Activated CD4-positive, alpha-beta T cell treated with anti-CD3 and anti-CD28 coated beads, Interleukin-2, amount 50 U/mL, for 16 hours (primary cell): ENCODE data around the gene ASTL.

Experiments used
- DNase-seq: peaks from one replicate; pipeline ENCODE4 v3.0.0-alpha.2; 2020

Gene ASTL

DNA sequence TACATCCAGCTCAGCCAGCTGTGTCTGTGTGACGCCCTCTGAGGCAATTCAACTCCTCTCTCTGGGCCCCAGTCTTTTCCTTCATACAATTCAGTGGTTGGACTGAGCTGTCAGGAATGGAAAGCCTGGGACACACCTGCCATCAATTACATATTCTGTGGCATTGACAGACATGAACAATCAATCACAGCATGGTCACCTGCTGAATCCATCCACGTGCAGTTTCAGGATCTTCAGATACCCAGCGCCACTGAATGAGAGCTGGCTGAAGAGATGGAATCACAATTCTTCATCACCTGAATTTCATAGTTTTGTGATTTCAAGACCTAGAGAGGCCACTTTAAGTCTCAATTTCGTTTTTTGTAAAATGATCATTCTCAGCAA lies 27.1 kb downstream of the ASTL start:
- no peak for DNase-seq

DNA sequence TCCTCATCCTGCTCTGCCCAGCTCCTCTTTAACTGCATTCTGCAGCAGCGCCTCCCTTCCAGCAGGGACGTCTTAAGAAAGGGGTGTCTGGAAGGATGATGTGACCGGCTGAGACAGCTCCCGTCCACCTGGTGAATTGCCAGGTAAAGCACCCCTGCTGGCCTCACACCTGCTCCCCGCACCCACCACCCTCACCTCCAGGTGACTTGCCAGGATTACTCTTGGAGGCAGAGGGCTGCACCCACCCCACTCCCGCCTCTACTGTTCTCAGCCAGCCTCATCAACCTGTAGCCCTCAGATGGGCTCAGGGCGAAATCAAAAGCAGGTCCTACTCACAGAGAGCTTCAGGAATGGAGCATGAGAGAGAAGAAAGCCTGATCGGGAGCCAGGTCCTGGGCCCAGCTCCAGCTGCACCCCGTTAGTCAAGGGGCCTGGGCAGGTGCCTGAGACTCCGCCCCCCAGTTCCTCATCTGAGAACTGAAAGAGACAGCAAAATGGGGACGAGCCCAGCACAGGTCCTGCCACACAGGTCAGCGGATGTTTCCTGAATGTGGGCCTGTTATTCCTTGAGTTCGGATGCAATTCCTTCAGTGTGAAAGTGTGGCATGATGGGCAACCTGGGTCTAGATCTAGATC lies 27.6 kb downstream of the ASTL start:
- DNase-seq, result no peak

DNA sequence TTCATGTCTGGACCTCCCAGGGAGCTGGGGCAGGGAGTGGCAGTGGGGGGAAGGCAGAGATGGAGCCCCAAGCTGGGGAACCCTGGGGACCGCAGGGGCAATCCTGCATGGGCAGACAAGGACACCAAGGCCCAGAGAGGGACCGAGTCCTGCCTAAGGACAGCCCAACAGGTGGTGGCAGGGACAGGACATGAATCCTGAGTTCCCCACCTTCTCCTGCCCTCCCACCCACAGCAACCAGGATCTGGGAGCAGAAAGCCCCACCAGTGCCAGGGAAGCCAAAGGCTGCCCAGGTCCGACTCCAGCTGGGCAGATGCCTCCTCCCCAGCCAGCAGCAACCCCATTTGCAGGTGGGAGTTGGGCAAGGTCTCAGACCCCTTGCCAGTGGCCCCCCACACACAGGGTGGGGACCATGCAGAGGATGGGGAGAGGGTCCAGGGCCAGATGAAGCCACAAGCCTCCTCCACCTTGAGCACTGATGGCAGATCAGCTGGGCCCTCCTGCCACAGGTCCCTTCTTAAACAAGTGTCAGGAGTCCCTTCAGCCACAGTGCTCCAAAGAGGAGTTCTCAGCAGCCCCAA lies 28.3 kb downstream of the ASTL start:
- DNase-seq, result no peak

DNA sequence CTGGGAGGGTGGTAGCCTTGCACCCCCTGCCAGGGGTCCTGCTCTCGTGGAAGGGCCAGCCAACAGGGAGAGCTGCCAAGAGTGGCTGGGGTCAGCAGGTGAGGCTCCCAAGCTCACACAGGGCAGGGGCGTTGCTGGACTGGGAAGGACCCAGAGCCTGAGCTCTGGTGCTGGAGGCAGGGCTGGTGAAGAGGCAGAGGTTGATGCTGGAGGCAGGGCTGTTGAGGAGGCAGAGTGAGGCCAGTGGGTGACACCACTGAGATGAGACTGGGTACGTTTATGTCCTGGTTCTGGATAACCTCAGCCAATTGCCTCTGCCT lies 29.0 kb downstream of the ASTL start:
- DNase-seq, result no peak

DNA sequence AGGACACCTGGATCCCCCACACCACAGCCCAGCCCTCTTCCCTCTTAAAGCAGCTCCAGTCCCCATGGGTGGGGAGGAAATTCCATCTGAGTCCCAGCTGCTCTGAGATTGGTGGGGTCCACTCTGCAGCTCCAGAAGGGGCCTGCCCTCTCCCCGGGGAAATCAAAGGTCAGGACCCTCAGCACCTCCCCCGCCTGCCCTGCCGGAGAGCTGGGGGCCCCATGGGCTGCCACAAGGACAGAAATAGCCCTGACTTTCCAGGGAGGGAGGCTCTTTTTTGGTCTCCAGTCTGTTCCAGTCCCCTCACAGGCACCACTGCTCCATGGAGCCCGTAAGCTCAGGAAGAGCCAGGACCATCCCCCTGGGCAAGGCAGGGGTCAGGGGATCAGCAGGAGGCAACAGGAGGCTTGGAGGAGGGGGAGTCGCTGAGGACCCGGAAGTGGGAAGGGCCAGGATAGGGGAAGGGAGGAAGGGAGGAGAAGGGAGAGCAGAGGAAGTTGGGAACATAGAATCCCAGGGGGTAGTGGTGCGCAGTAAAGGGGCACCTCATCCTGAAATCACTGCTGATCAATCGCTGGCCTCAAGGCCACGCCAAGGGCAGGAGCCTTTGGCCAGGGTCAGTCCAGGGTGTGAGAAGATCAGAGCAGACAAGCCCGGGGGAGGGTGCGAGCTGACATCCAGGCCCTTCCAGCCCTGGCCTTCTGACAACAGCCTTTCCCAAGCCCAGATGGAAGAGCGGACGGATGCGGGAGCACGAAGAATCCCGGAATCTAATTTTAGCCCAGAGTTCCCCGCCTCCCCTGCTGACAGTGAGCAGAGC lies 29.6 kb downstream of the ASTL start:
- no peak for DNase-seq

DNA sequence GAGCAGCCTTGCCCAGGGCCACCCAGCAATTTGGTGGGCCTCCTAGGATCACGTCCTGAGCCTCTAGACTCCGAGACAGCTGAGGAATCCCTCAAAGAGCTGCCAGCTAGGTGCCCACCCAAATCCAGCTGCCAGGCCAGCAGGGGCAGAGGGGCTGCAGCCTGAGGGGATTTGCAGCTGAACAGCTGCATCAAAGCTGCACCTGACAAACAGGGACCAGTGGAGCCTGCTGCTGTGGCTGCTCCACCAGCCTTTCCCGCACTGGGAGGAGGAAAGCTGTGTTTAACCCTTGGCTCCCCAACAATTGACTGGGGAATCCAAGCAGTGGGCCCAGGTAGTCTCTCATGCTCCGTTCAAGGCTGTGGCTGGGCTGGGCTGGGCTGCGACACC lies 30.2 kb downstream of the ASTL start:
- DNase-seq, result no peak

DNA sequence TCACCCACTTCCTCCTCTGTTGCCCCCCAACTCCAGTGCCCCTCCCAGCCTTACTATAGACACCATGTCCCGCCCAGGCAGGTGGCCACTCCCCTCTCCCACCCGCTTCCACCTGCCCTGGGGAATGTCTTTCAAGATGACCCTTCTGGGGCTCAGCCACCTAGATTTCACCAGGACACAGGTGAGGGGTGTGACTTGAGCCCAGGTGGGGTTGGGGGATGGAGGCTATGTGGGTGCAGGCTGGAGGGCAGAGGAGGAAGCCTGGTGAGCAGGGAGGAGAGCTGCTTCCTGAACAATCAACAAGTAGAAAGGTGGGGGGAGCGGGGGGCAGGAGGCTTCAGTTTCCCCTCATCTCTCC lies 30.6 kb downstream of the ASTL start:
- no peak for DNase-seq

DNA sequence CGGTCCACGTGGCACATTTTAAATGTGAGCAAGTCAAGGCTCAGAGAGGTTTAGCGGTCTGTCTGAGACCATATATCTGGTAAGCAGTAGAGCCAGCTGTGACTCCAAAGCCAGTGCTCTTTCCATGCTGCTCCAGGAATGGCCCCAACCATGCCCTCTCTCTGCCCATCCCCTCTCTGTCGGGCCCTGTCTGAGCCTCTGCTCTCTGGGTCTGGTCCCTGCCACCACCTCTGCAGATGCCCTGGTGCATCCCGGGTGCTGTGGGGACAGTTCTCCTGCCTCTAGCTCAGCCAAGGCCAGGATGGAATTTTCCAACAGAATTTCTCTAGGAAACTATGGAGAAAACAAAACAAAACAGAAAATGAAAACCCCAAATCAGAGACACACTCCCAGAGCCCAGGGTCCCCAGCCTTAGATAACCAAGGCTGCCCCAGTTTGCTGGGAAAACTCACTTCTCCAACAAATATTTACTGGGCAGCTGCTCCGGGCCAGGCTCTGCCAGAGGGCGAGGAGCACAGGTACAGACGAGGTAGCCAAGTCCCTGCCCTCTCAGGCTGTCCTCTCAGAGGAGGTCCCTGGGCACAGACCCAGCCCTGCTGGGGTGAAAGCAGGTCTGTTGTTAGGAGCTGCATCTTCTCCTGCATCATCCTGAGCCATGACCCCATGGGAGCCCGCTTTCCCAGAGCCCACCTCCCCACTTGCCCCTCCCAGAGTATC lies 31.2 kb downstream of the ASTL start:
- no peak for DNase-seq

DNA sequence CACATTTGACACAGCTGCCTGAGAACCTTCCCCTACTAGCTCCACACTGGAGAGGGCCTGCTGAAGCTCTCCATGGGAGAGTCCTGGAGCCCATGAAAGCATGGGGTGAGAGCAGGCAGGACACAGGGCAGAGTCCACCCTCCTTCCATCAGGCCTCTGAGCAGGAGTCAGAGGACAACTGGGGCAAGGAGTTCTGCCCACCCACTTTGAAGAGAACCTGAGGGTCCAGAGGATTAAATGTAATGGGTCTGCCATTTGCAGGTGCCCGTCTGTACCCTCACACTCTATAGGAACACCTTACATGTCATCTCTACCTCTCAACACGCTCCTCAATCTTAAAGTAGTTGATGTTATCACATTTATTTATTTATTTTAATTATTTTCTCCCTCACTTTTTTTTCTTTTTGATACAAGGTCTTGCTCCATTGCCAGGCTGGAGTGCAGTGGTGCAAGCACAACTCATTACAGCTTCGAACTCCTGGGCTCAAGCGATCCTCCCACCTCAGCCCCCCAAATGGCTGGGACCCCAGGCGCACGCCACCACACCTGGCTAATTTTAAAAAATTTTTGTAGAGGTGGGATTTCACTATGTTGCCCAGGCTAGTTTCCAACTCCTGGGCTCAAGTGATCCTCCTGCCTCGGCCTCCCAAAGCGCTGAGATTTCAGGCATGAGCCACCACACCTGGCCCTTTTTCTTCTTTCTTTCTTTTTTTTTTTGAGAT lies 32.1 kb downstream of the ASTL start:
- no peak for DNase-seq

DNA sequence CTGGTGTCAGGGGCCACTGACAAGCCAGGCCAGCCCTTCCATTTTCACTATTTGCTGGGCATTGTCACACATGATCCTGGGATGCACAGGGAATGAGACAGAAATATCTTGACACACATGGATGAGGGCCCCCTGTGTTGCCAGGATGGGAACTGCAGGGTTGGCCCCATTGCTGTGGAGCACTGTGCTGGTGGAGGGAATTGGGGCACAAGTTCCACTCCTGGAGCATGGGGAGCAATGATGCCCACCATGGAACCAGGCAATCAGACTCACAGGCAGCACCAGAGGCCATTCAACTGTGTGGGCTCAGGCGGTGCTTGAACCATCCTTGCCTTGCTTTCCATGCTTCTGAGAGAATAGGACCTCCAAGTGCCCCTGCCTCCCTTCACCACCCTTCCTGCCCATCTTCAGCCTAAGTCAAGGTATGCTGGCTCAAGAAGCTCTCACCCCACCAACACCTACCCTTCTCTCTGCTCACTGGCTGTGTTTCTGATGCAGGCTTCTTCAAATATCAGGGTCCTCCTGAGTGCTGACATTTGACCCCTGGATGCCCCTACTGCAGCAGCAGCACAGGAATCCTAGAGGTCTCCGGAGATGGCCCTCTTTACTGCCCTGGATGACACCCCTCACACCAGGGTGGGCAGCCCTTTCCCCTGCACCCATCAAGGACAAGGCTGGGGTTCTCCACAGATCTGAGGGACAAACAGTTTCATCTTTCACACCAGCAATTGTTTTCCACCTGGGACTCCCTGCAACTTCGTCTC lies 33.0 kb downstream of the ASTL start:
- no peak for DNase-seq

DNA sequence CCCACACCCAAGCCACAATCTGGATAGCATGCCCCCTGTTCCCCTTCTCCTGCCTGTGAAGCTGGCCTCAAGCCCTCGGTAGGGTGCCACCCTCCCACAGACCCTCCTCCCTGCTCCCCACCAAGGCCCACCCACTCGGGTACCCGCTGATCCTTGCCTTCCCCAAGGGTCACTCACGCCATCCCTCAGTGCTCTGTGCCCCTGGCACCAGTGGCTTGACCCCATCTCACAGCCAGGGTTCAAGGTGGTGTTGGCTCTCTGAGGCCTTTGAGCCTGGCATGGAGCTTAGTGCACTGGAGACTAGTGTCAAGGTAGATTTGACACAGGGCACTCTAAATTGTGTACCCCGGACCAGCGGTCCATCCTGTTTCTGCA lies 33.8 kb downstream of the ASTL start:
- DNase-seq, result no peak

DNA sequence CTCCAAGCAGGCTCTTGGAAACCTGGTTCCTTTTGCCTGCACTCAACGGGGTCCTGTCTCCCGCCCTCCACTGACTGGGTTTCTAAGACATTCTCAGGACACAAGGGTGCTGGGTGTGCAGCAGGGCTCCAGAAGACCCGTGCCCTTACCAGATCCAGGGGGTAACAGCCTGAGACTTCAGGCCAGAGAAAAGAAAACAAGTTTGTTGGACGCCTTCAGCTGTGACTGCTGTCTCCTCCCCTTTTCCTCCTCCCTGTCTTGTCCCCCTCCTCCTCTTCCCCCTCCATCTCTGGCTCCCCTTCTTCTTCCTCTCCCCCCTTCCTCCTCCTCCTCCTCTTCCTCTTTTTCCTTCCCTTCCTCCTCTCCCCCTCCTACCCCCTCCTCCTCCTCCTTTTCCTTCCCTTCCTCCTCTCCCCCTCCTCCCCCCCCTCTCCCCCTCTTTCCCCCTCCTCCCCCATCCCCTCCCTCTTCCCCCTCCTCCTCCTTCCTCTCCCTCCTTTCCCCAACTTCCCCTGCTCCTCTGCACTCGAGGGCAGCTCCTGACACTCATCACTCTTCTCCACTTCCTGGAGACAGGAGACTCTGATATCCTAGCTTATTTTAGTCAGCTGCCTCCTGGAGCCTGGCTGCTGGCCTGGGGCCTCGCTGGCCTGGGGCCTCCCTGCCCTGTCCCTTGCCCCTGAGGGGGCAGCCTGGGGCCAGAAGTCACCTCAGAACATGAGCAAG lies 34.4 kb downstream of the ASTL start:
- DNase-seq, result no peak

DNA sequence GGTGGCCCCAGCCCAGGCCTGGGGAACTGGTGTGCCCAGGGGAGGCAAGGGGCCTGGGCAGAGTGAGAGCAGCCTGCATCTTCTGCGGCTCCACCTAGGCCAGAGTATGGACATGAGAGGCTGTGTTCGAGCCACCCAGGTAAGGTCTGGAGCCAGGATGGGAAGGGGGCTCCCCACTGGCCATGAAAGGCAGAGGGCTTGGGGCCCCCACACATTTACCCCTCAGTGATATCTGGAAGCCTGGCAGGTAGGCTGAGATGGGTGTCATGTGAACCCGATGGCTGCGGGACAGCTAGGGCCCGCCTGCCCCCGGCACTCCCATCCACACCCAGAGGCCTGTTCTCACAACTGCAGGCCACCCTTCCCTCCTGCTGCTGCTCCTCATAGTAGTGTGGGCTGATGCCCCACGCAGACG lies 35.1 kb downstream of the ASTL start:
- DNase-seq, result no peak

DNA sequence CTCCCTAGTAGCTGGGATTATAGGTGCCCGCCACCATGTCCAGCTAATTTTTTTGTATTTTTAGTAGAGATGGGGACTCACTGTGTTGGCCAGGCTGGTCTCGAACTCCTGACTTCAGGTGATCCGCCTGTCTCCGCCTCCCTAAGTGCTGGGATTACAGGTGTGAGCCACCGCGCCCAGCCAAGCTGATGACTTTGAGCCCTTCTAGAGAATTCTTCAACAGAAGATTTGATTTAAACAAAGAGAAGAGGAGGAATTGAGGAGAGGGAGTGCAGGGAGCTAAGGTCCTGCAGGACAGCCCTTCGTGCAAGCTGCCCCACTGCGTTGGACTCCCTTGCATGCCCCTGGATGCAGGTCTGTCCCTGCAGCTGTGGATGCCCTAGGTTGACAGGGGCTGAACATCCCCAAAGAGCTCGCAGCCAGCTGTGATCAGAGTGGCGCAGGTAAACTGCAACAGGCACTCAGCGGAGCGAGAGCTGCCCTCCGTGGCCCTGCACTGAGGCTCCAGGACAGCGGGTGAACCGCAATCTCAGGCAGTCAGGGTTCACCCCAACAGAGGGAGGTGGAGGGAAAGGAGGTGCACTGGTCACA lies 35.6 kb downstream of the ASTL start:
- no peak for DNase-seq

DNA sequence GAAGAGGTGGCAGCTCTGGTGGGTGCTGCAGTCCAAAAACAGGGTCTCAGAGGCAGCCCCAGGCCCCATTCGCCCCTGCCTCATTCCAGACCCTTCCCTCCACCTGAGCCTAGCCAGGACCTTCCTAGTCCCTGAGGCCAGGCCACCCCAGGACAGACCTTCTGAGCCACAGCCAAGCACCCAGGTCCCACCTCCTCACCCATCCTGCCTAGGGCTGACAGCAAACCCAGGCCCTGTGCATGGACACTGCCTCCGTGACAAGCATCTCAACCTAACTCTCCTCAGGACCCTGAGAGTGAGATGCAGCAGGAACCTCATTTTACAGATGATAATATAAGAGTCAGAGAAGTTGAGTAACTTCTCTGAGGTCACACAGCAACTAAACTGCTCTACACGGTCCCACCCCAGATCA lies 37.4 kb downstream of the ASTL start:
- DNase-seq, result no peak

DNA sequence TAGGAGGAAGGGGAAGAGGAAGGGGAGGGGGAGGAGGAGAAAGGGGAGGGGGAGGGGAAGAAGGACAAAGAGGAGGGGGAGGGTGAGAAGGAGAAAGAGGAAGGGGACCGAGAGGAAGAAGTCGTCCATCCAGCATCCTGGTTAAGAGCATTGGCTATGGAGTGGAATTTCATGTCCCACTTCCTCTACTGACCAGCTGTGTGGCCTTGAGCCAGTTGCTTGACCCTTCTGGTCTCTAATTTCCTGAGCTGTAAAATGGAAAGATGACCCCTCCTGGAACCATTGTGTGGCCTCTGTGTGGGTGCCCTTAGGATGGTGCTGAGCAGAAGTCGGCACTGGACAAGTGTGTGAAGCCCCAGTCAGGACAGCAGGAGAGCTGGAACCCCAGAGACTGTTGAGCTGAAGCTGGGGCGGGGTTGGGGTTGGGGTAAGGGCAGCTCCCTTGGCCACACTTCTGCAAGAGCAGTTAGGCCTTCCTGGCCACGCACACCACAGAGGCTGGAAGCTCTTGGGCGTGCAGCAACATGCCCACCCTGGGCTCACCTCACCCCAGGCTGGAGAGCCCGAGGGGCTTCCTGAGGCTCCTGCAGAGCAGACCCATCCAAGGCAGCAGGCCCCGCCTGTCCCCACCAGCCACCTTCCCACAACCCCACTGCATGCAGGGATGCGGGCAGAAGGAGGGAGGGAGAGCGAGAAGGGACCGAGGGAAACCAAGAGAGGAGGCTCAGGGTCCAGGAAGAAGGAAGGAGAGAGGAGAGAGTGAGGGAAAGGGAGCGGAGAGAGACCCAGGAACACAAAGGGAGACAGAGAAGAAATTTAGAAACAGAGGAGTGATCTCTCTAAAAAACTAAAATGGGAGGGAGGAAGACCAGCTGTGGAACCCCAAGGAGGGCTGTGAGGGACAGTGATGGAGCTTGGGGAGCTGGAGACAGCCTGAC lies 38.2 kb downstream of the ASTL start:
- no peak for DNase-seq

DNA sequence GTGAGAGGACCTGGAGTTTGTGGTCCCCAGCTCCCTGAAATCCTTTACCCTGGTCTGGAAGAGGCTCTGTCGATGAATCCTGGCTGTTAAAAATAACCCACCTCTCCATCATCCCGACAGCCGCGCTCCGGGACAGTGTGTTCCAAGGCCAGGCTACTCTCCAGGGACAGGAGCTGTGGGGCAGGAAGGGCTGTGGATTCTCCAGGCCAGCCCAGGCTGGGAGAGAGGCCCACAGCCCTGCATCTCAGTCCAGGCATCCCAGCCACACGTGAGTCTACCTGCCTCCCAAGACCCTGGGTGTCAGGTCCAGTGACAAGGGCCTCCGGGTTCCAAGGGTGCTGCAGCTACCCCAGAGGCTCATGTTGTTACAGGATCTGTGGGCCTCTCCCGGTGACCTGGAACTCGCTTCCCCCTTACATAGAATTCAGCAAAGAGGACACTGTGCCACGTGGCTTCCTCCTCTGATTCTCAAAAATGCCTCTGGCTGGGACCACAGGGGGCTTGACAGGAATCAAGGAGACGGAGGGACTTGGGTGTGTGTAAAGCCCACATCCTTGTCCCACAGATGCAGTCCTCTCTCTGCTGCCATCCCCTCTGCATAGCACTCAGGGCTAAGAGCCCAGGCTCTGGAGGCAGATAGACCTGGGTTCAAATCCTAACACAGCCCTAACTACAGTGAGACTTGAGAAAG lies 39.3 kb downstream of the ASTL start:
- no peak for DNase-seq

DNA sequence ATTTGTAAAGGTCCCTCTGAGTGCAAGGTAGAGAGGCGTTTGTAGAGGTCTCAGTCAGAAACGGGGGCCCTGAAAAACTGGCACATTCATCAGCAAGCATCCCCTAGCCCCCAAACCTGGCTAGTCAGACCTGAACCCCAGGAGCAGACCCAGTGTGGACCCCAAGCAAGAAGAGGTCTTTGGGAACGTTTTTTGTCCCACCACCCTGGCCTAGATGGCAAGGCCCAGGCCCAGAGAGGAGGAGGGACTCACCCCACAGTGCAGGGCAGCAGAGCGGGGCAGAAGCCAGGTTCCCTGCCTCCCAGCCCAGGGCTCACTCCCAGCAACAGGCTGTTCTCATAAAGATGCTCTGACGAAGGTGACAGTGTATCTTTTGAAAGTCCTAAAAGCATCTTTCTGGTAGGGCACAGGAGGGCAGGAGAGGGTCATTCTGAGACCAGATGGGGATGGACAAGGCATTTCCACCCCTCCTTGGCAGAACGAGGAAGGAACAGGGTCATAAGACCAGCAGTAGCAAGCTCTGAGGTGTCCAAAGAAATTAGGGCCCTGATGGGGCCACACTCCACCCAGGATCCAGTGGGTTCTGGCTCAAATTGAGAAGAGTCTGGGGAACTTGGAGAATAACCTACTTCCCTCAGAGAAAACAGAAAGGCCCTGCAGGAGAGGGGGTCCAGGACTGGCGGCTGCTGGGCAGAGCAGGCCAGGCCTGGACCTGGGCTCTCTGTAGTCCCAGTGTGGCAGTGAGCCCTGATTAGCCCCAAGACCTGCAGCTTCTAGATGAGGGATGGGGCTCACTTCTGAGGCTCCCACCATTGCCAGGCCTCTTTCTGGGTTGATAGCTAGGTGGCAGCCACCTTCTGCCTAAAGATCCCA lies 40.1 kb downstream of the ASTL start:
- no peak for DNase-seq

DNA sequence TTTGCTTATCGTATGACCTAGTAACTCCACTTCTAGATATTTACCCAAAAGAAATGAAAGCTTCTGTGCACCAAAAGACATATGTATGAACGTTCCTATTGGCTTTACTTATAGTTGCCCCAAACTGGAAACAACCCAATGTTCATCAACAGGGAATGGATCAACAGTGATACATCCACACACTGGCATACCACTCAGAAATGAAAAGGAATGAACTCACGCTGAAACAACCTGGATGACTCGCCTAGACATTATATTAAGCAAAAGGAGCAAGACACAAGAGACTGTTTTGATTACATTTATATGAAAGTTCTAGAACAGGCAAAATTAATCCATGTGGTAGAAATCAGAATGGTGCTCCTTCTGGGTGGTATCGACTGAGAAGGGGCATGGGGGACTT lies 40.9 kb downstream of the ASTL start:
- no peak for DNase-seq
